PC-9 (cell line): ENCODE results near the gene LKAAEAR1. TPM values are rescaled to one million over a fixed set of nuclear protein-coding genes. Genes with fewer than 3 reads are reported as not detected.

Experiments
- BruUV-seq: library from RNA; stranded (reverse); fragments of 400-500 nt; replicated peaks from 2 replicates; lab custom pipeline; 2021; lab: Mats Ljungman, UMichigan
- CTCF ChIA-PET: fragments of 300-600 bp; sonication (Branson Sonifier 250); formaldehyde crosslinking; loops from one replicate; lab custom pipeline; 2022; ENCODE audit warnings: antibody characterized with exemption; lab: Charles Lee
- POLR2A ChIA-PET: fragments of 300-600 bp; sonication (Branson Sonifier 250); formaldehyde crosslinking; loops from one replicate; lab custom pipeline; 2022; ENCODE audit warnings: antibody characterized with exemption; ENCODE audit not compliant: unreplicated experiment; lab: Charles Lee
- DNase-seq, 2 experiments: peaks; one replicate each; pipeline versions ENCODE4 v3.0.0 to v3.0.0-alpha.2; 2015 to 2022; ENCODE audit warnings: mixed read lengths in 1 of 2
- H2AFZ ChIP-seq: fragments of 200-600 bp; sonication (generic); 2 replicates; pipeline ENCODE4 v1.8.1; 2017; ENCODE audit warnings: antibody characterized with exemption
- H3F3A ChIP-seq: fragments of 200-600 bp; sonication (generic); 2 replicates; pipeline ENCODE4 v1.8.1; 2017; ENCODE audit warnings: antibody characterized with exemption, mild to moderate bottlenecking, low read depth; ENCODE audit not compliant: insufficient read depth
- H3K27ac ChIP-seq: fragments of 200-600 bp; sonication (generic); 2 replicates; pipeline ENCODE4 v1.6.1; 2016; ENCODE audit warnings: mixed run types
- H3K27me3 ChIP-seq: fragments of 200-600 bp; sonication (generic); 2 replicates; pipeline ENCODE4 v1.6.1; 2016; ENCODE audit warnings: low read depth, mixed run types; ENCODE audit not compliant: insufficient read depth
- H3K36me3 ChIP-seq: fragments of 200-600 bp; sonication (generic); 2 replicates; pipeline ENCODE4 v1.6.1; 2016; ENCODE audit warnings: low read depth, mixed run types
- H3K4me1 ChIP-seq: fragments of 200-600 bp; sonication (generic); replicated peaks from 2 replicates; pipeline ENCODE4 v1.6.1; 2016; ENCODE audit warnings: mixed run types; ENCODE audit not compliant: insufficient read depth
- H3K4me2 ChIP-seq: fragments of 200-600 bp; sonication (generic); 2 replicates; pipeline ENCODE4 v1.6.1; 2017; ENCODE audit warnings: mixed run types
- H3K4me3 ChIP-seq: fragments of 200-600 bp; sonication (generic); 2 replicates; pipeline ENCODE4 v1.6.1; 2016; ENCODE audit warnings: mixed run types
- H3K79me2 ChIP-seq: fragments of 200-600 bp; sonication (generic); 2 replicates; pipeline ENCODE4 v1.6.1; 2017; ENCODE audit warnings: low read depth, mixed run types
- H3K9me2 ChIP-seq: fragments of 200-600 bp; sonication (generic); 2 replicates; pipeline ENCODE4 v1.8.1; 2017; ENCODE audit warnings: mild to moderate bottlenecking; ENCODE audit not compliant: insufficient read depth
- H3K9me3 ChIP-seq: fragments of 200-600 bp; sonication (generic); 2 replicates; pipeline ENCODE4 v1.8.1; 2016; ENCODE audit warnings: low read depth; ENCODE audit not compliant: insufficient read depth
- H4K20me1 ChIP-seq: fragments of 200-600 bp; sonication (generic); 2 replicates; pipeline ENCODE4 v1.8.1; 2017; ENCODE audit not compliant: insufficient read depth
- EZH2 ChIP-seq: fragments of 200-600 bp; sonication (generic); IDR thresholded peaks from 2 replicates; pipeline ENCODE4 v1.8.0; 2017; ENCODE audit warnings: antibody characterized with exemption, low read depth
- intact Hi-C: fragments of 100-400 bp; cut with micrococcal nuclease; formaldehyde crosslinking; loops from one replicate; pipeline ENCODE4 v1.10.0; 2022; ENCODE audit not compliant: unreplicated experiment
- total RNA-seq: library from RNA; stranded (reverse); gene quantifications from 2 replicates; pipeline ENCODE4 v1.2.3, GENCODE V29; 2021
- TF ChIP-seq, protein P1 (sequence below): fragments of 200-600 bp; sonication (generic); conservative IDR thresholded peaks from 2 replicates; pipeline ENCODE4 v1.6.1; 2017; ENCODE audit warnings: mixed run types, antibody characterized with exemption, mild to moderate bottlenecking, moderate library complexity

The LKAAEAR1 gene
- total RNA-seq, 1 experiment from 2014 or later, result not detected

DNA sequence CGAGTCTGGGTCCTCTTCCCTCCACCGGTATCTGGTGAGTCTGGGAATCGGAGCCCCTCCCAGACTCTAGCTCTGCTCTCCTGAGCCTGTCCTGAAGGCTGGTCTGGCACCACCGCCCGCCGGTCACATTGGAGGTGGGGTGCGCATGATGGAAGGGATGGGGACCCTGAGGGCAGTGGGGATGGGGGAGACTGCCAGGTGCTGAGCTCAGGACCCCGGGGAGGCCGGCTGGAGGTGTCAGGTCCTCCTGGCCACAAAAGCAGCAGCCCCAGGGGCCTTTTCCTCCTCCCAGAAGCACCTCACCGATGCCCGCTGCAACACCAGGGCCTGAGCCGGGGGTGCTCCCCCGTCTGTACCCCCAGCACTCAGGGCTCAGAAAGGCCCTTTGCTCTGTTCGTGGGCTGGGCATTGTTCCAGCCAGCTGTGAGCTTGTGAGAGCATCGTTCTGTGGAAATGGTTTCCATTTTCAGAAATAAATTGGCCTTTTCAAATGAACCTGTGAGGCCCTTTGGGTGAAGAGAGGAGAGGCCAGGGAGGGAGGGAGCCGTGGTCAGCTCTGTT, 25.7 kb upstream of the LKAAEAR1 start:
- no peak overlapping the region for H3K27ac ChIP-seq
- no TSS peak for BruUV-seq
- H3K4me2 ChIP-seq, result no peak overlapping the region
- H2AFZ ChIP-seq, result no peak overlapping the region
- ChIA-PET POLR2A (no interaction called here), CTCF (no interaction called here)
- H3K36me3 ChIP-seq, result no peaks in the 10 kb centered on the region
- H3K9me2 ChIP-seq, result no peaks in the 10 kb centered on the region
- H3K9me3 ChIP-seq, result no peaks in the 10 kb centered on the region
- TF ChIP-seq, protein P1, sequence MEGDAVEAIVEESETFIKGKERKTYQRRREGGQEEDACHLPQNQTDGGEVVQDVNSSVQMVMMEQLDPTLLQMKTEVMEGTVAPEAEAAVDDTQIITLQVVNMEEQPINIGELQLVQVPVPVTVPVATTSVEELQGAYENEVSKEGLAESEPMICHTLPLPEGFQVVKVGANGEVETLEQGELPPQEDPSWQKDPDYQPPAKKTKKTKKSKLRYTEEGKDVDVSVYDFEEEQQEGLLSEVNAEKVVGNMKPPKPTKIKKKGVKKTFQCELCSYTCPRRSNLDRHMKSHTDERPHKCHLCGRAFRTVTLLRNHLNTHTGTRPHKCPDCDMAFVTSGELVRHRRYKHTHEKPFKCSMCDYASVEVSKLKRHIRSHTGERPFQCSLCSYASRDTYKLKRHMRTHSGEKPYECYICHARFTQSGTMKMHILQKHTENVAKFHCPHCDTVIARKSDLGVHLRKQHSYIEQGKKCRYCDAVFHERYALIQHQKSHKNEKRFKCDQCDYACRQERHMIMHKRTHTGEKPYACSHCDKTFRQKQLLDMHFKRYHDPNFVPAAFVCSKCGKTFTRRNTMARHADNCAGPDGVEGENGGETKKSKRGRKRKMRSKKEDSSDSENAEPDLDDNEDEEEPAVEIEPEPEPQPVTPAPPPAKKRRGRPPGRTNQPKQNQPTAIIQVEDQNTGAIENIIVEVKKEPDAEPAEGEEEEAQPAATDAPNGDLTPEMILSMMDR, result no peak
- no peak for TF ChIP-seq EZH2
- no peaks in the 10 kb centered on the region; the same call in 1 of the 2 replicates for H4K20me1 ChIP-seq
- no peaks in the 10 kb centered on the region for H3K79me2 ChIP-seq
- peaks cover 93% of the 10 kb centered on the region for H3K27me3 ChIP-seq
- no peak overlapping the region for H3K4me3 ChIP-seq
- no peaks in the 10 kb centered on the region for H3K4me1 ChIP-seq
- DNase-seq, result peak in 1 of 2 experiments; percentile 19
- intact Hi-C loops, result no loop called here
- H3F3A ChIP-seq, result no peaks in the 10 kb centered on the region

DNA sequence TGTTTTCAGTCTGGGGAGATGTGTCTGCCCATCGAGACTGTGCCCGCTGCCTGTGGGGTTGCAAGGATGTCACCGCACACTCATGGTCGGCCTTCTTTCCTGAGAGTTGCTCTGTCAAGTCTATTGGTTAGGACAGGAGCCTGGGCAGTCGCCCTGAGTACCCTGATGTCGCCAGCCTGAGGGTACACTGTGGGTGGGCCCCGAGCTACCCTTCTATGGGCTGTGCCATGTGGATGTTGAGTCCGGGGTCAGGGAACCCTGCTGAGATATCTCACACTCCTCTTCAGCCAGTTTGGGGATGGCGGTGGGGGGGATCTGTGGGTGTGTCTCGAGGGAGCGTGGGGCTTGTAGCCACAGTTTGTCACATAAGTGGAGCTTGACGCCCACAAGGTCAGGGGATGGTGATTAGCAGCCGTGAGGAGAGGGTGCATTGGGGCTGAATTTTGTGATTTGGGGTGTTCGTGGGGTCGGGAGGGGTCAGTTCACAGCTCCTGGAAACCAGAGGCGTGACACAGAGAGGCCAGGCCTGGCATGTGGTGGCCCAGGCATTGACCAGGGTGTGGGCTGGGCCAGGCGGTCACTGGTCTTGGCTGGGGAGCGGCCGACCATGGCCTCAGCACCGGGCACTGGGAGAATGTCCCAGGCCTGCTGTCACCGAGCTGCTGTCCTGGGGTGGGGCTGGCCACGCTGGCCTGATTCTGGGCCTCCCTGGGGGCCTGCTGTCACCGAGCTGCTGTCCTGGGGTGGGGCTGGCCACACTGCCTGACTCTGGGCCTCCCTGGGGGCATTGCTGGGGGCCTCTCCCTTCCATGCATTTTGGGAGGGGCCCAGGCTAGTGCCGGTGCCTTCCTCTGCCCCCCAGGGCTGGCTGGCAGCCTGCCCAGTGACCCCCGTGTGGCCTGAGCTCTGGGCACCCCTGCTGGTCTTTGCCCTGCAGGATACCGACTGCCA, 24.8 kb upstream of the LKAAEAR1 start:
- H3K4me1 ChIP-seq, result no peaks in the 10 kb centered on the region
- no peak overlapping the region for H3K4me2 ChIP-seq
- H2AFZ ChIP-seq, result no peak overlapping the region
- H3K36me3 ChIP-seq, result no peaks in the 10 kb centered on the region
- no peak for TF ChIP-seq EZH2
- TF ChIP-seq, protein P1, result no peak
- no peaks in the 10 kb centered on the region for H3K9me2 ChIP-seq
- H3K79me2 ChIP-seq, result no peaks in the 10 kb centered on the region
- no TSS peak for BruUV-seq
- ChIA-PET CTCF (no interaction called here), POLR2A (no interaction called here)
- no peaks in the 10 kb centered on the region; the same call in 1 of the 2 replicates for H4K20me1 ChIP-seq
- H3K4me3 ChIP-seq, result no peak overlapping the region
- no peaks in the 10 kb centered on the region for H3F3A ChIP-seq
- peak in 1 of 2 experiments; percentile 32 for DNase-seq
- peaks cover 93% of the 10 kb centered on the region for H3K27me3 ChIP-seq
- no peaks in the 10 kb centered on the region for H3K9me3 ChIP-seq
- H3K27ac ChIP-seq, result no peak overlapping the region
- intact Hi-C loops, result no loop called here

DNA sequence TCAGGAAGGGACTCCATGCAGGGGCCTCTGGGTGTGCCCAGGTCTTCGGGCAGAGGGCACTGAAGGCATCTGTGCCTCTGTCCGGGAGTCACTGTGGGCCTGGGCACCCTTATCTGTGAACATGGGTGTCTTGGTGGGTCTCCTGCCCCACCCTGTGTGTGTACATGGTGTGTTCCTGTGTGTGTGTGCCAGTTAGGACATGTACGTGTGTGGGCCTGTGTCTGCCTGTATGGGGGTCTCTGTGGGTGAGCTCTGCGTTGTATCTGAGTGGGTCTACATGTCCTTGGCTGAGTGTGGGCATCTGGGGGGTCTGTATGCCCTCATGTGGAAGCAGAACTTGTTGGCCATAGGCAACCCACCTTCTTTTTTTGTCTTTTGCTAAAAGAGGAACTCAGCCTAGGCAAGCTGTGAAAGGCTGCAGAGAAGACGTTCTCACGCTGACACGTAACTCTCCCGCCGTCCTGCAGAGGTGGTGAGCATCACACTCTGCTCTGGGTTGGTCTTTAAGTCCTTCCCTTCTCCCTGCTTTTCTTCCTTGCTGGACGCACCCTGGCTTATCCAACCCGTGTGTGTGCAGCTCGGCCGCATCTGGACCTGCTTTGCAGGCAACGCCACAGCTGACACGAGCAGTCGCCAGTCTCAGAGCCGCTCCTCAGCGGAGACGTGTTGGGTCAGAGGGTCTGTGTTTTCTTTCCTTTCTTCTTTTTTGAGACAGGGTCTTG, 23.7 kb upstream of the LKAAEAR1 start:
- H3K36me3 ChIP-seq, result no peaks in the 10 kb centered on the region
- no peak overlapping the region for H3K27ac ChIP-seq
- H3K9me2 ChIP-seq, result no peaks in the 10 kb centered on the region
- TF ChIP-seq EZH2, result no peak
- TF ChIP-seq, protein P1, result no peak
- no peaks in the 10 kb centered on the region for H3K4me1 ChIP-seq
- BruUV-seq, result no TSS peak
- peaks cover 93% of the 10 kb centered on the region for H3K27me3 ChIP-seq
- no peaks in the 10 kb centered on the region; the same call in 1 of the 2 replicates for H4K20me1 ChIP-seq
- intact Hi-C loops, result no loop called here
- ChIA-PET POLR2A (no interaction called here), CTCF (no interaction called here)
- H3F3A ChIP-seq, result no peaks in the 10 kb centered on the region
- no peaks in the 10 kb centered on the region for H3K9me3 ChIP-seq
- no peak overlapping the region for H3K4me2 ChIP-seq
- H3K79me2 ChIP-seq, result no peaks in the 10 kb centered on the region
- H2AFZ ChIP-seq, result no peak overlapping the region
- H3K4me3 ChIP-seq, result no peak overlapping the region
- peak in 1 of 2 experiments; percentile 13 for DNase-seq
